Colon (tissue), 2 donors: ENCODE measurements around the gene UBA1.

Source experiments
- FAIRE-seq: peaks from 2 replicates; lab custom pipeline; 2012; peaks lifted over from hg19 to GRCh38; lab: Jason Lieb, UNC
- donor health status: control.
- donor health status: control.

UBA1 gene

DNA sequence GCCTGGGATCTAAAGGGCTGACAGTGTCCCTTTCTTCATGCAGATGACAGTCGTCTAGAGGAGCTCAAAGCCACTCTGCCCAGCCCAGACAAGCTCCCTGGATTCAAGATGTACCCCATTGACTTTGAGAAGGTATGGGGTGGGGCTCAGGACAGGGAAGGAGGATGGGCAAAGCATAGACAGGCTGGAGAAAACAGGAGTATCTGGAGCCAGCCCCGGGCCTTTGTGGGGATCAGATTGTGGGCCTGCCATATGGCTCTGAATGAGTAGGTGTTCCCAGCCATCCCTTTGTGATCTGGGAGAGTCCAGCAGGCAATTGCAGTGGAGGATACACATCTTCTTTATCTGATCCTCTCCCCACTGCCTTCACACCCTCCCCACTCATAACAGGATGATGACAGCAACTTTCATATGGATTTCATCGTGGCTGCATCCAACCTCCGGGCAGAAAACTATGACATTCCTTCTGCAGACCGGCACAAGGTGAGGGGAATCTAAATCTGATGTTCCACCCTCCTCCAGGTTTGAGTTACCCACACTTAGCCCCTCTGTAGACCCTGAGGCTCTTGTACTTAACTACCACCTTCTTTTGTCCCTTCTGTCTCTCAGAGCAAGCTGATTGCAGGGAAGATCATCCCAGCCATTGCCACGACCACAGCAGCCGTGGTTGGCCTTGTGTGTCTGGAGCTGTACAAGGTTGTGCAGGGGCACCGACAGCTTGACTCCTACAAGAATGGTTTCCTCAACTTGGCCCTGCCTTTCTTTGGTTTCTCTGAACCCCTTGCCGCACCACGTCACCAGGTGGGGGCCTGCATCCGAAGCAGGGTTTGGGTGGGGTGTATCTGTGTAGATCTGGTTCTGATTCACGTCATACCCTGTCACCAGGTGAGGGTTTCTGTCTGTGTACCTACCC, 19.0 kb downstream of the UBA1 start:
- no peak for FAIRE-seq

DNA sequence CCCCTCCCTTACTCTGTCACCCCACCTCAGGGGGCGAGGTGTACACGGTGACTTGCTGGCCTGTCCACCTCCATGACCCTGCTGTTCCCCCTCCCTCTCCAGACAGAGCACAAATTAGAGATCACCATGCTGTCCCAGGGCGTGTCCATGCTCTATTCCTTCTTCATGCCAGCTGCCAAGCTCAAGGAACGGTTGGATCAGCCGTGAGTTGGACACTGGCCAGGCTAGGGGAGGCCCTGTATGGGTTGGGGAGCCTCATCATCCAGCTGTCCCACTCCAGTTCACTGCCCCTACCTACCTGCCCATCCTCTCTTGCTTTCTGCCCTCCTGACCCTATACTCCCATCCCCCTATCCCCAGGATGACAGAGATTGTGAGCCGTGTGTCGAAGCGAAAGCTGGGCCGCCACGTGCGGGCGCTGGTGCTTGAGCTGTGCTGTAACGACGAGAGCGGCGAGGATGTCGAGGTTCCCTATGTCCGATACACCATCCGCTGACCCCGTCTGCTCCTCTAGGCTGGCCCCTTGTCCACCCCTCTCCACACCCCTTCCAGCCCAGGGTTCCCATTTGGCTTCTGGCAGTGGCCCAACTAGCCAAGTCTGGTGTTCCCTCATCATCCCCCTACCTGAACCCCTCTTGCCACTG, 20.9 kb downstream of the UBA1 start:
- FAIRE-seq: no peak

DNA sequence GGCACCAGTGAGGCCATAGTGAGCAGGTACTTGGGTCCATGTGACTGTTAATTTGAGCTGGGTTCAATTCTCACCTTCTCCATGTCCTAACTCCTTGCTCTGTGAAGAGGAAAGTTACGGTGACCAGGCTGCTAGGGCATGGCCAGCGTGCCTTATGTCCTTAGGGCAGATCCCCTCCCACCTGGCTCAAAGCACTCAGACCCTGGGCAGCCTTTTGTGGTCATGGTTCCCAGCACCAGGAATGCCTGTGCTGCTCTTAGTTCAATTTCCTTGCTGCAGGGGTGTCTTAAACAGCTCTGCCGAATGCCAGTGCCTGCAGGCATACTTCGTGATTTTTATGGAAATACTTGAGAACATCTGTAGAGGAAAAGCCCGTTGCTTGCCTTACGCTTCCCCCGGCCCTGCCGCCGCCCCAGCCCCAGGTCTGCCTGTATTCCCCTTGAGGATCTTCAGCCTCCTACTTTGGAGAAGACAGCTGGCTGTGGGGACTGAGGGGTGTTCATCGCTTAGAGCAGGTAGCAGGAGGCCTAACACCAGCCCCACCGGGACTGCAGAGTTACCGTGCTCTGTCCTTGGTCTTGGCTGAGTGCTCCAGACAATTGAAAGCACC, 21.8 kb downstream of the UBA1 start:
- FAIRE-seq: no peak

DNA sequence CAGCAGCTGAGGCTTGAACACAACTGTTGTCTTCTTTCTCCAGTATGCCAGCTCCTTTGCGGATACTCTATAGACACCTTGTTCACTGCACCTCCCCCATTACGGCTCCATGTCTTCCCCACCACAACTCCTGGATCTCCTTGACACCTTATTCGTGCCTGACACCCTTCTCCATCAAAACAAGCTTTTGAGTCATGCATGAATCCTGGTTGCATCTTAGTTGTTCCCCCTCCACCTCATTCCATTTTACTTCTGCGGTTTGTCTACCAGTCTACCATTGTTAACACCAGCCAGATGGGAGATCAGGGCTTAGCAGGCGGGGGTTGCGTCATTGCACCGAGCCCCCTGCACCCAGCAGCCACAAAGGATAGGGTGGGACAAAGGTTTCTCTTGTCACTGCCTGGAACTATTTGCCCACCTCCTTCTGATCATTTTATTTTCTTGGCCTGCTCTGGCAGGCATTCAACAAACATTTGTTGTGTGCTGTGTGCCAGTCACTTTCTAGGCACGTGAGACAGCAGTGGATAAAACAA, 22.8 kb downstream of the UBA1 start:
- no peak for FAIRE-seq

DNA sequence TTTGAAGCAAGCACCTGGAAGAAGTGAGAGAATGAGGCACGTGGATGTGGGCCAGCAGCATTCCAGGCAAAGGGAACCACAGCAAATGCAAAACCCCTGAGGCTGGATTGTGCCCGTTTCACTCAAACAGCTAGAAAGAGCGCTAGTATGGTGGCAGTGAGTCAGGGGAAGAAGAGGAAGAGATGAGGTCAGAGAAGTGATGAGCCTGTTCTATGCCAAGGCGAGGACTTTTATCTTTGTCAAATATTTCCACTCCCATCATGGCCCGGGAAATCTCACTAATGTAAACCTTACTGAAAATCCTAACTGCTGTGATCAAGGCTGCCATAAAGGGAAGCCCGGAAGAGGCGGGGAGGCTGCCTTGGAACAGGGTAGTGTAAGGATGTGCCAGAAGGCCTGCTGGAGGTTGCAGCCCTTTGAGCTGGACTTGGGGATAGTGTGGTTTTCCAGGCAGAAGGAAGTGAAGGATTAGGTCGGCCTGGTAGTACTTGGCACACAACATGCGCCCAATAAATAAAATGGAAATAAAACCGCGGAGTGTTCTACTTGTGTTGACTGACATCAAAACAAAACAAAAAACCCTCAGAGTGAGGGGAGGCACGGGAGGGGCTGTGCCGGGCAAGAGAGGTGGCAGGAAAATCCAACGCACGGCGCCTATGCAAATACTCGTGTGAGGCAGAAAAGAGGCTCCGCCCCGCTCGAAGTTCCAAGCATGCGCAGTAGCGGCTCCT, 23.7 kb downstream of the UBA1 start:
- FAIRE-seq: no peak

DNA sequence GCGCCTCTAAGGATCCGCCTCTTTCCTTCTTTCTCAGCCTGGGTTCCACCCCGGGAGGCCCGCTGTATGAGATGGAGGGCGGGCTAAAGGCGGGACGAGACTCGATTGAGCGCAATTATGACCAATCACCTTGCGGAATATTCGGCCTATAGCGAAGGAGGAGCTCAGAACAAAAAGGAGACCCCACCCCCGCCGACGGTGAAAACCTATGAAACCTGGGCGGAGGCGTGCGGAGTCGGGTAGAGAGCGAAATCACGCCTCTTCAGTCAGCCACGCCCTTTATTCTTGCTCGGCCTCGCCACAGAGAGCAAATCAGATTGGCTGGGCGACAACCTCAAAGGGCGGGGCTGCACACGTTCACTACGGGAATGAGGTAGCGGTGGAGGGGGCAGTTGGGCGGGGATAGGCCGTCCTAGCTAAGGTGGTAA, 24.2 kb downstream of the UBA1 start:
- FAIRE-seq: peak; percentile 99

DNA sequence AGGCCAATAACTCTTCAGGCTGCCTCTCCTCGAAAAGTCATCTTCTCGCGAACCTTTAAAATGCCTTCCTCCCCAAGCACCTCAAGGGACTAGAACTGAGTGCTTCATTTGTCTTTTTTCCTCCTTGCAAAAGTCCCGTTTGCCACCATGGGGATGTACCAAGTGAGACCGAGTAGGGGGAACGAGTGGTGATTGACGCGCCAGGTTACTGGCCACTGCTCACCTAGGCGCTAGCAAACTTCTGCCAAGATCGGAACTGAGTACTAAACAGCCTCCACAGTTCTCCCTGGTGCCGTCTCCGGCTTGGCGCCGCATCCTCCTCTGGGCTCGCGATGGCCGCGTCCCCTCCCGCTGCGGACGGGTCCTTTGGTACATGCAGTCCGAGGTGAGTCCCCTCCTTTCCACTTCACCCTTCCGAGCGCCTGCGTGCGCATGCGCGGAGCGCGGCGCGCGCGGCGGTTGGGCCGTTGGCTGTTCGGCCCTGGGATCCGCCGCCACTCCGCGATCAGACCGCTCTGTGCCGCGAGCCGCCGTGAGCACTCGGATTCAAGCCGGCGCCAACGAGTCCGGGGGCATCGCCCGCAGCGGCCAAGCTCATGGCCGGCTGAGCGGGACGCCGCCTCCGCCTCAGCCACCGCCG, 24.8 kb downstream of the UBA1 start, which contains the start of gene CDK16:
Gene CDK16, plus strand, starts transcription at position 402 of the 640 bp plus-strand sequence. CDS start 4,877 bp downstream, outside the sequence.
- FAIRE-seq: no peak

DNA sequence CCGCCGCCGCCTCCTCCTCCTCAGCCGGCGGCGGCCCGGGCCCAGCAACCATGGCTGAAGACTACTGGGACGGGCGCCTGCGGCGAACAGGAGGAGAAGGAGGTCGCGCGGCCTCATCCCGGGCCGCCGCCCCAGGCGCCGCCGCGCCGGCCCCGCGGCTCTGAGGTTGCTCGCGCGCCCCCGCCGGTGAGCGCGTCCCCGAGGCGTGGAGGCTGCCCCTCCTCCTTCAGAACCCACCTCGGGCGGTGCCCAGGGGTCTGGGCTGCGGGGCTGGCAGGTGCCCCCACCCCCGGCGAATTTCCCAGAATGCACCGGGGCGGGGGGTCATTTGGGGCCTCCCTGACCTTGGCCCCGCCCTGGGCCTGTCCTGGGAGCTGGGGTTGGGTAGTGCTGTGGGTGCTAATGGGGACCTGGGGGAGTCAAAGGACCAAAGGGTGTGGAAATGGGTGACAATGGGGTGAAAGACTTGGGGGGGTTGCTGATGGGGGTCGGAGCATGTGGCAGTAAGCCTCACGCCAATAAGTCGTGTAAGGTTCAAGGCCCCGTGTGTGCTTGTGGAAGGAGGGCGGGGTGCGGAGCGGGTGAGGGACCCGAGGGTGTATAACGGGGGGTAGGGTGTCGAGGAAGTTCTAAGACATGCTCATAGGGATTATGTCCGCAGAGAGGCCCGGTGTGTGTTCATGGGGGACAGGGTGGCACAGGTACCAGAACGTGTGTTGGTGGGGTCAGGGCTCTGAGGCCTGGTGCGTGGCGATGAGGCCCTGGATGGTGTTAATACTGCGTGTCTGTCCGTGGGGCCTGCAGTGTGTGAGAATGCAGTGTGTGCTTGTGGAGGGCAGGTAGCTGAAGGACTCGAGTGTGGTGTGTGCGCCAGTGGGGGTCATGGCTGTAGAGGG, 25.5 kb downstream of the UBA1 start:
- FAIRE-seq: no peak

DNA sequence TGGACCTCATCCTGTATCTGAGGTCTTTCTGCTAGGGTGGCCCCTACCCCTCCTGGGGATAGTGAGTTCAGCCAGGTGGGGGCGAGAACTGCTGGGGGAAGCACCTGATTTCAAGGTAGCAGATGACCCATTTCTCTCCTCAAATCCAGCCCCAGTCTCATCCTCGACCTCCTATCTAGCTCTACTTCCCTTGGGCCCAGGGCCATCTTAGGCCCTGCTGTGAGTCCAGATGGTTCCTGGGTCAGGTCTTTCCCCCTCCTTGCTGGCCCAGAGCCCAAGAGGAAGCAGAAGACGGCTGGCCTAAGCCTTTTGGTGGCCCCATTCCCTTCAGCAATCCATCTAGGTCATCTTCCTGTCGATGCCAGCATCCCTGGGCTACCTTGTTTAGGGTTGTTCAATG, 28.1 kb downstream of the UBA1 start:
- no peak for FAIRE-seq

DNA sequence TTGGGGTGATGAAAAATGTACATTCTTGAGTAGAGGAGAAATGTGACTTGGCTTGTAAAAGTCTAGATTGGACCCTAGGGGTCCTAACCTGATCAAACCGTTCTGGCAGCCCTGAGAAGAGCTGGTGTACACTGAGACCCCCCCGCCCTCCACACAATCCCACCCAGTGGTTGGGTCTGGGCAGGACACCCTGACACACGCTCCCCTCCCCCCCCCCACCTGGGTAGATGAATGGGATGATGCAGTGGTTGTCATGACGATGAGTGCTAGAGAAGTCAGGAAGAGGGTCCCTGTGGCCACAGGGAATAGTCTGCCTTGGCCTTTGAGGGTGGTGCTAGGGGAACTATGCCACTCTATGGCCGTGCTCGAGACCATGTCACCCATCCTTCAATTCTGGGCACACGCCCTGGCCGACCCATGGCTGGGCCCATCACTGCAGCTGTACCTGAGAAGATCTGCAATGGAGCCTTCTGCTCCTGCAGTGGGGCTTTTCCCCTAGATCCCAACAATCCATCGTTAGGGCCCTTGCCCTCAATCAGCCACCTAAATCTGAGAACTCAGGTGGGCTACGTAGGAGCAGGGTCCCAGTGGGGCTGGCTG, 29.2 kb downstream of the UBA1 start:
- FAIRE-seq: no peak

DNA sequence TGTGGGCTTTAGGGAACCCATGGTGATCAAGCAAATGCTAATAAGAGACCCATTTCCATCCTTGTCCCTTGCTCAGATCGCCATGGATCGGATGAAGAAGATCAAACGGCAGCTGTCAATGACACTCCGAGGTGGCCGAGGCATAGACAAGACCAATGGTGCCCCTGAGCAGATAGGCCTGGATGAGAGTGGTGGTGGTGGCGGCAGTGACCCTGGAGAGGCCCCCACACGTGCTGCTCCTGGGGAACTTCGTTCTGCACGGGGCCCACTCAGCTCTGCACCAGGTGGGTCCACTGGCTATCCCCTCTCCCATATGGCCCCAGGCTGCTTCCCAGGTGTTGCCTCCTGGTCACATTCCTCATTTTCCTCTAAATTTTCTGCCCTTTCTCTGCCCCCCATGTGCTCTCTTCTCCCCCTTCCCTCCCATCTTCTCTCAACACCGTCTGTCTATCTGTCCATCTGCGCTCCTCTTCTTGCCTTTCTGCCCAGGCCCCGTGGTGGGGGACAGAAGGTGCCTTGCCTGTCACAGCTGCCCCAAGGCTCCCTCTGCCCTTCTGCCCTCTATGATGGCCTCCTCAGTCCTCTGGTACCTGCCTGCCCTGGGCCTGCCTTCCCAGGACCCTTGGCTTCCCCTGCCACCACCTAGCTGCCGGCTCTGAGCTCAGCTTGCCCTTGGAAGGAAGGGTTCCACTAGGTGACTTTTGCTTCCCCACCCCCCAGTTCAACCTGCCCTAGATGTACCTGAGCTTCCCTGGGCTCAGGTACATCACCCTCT, 30.0 kb downstream of the UBA1 start:
- no peak for FAIRE-seq

DNA sequence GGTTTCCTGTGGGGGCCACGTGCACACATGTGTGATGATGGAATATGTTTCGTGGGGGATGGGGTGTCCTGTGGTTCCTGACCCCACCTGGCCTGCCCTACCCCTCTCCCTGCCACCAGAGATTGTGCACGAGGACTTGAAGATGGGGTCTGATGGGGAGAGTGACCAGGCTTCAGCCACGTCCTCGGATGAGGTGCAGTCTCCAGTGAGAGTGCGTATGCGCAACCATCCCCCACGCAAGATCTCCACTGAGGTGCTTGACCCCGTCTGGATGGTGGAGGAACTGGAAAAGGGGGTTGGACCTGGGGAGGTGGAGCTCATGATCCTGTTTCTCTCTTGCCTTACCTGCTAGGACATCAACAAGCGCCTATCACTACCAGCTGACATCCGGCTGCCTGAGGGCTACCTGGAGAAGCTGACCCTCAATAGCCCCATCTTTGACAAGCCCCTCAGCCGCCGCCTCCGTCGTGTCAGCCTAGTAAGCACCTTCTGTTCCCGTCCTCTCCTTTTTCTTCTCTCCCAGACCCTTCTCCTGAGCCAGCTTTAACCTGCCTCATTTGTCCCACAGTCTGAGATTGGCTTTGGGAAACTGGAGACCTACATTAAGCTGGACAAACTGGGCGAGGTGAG, 30.8 kb downstream of the UBA1 start:
- no peak for FAIRE-seq

DNA sequence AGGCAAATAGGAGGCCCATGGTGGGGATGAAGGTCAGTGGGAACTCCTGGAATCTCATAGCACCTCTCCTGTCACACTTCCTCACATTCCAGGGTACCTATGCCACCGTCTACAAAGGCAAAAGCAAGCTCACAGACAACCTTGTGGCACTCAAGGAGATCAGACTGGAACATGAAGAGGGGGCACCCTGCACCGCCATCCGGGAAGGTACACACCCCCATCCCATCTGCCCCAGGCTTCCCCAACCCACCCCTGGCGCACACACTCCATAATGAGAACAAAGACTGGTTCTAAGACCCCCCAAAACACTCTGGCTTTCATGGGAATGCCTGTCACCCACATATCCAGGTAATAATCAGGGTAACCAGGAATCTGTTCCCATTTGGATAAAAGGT, 31.3 kb downstream of the UBA1 start:
- FAIRE-seq: no peak

DNA sequence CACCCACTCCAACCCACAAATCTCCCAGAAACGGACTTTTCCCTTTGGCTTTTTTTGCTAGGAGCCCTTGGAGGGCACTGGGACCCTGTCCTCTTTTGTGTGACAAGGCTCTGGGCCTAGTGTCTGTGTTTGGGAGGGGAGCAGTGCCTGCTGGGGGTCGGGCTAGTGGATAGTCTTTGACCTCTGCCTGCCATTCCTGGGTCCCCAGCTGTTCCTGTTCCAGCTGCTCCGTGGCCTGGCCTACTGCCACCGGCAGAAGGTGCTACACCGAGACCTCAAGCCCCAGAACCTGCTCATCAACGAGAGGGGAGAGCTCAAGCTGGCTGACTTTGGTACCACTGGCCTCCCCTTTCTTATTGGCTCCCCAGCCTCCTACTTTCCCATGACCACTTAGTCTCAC, 32.4 kb downstream of the UBA1 start:
- no peak for FAIRE-seq

DNA sequence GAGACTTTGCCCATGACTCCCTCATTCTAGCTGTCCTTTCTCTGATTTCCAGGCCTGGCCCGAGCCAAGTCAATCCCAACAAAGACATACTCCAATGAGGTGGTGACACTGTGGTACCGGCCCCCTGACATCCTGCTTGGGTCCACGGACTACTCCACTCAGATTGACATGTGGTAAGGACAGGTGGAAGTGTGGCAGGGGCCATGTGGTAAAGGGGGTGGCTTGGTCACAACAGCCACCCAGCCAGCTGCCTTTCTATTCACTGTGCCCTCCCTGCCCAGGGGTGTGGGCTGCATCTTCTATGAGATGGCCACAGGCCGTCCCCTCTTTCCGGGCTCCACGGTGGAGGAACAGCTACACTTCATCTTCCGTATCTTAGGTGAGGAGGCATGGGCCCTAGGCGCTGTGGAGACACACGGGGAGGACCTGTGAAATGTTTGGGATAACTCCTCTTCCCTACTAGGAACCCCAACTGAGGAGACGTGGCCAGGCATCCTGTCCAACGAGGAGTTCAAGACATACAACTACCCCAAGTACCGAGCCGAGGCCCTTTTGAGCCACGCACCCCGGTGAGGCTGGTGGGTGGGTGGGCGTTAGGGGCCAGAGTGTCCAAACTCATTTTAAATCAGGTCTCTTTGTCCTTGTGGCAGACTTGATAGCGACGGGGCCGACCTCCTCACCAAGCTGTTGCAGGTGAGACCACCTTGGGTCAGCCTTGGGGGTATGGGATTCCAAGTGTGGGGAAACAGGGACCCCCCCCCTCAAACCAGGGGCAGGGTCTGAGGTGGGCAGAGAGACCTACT, 33.1 kb downstream of the UBA1 start:
- FAIRE-seq: no peak

DNA sequence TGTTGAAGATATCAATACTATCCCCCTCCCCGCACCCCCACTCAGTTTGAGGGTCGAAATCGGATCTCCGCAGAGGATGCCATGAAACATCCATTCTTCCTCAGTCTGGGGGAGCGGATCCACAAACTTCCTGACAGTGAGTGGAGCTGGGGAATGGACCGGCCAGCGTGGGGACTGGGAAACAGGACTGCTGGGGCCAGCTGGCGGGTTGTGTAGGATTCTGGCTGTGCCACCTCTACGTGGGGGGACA, 33.6 kb downstream of the UBA1 start:
- FAIRE-seq: no peak

DNA sequence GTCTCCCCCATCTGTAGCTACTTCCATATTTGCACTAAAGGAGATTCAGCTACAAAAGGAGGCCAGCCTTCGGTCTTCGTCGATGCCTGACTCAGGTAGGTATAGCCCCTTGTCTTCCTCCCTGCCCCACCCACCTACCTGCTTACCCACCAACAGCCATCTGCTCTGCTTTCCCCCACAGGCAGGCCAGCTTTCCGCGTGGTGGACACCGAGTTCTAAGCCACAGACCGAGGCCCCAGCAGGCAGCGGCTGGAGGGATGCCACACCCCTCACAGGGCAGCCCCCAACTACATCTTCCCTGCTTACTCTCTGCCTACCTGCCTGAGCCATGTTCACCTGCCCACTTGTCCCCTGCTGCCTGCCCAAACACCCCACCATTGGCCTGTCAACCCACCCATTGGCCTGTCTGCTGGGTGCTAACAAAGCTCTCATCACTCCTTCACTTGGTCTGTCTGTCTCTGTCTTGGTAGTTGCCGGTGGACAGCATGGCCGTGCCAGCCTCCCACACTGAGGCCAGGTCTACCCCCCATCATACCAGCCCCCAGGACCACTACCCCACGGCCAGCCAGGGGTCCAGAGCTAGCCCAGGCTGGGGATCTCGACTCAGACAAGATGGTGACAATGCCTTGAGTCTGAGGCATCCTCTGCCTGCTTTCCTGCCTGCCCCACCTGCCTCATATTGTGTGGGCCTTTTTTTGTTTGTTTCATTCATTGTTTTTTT, 35.1 kb downstream of the UBA1 start:
- FAIRE-seq: no peak

DNA sequence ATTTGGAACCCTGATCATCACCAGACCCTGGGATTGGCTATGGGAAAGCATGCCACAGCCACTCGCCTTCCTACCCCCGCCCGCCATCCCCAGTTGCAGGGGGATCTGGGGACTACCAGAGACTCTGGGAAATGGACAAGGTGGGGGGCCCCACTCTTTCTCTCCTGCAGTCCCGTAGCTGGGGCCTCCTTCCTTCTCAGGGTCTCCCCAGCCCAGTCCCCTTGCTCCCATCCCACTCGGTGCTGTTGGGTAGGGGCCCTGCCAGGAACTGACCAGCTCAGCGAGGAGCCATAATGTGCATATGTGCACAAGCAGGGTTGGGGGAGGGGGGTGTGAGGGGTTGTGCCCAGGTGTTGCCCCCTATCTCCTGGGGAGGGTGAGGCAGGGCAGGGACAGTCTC, 35.8 kb downstream of the UBA1 start:
- FAIRE-seq: no peak
